PC-3 (cell line): ENCODE results near the gene ATN1. TPM values are rescaled to one million over a fixed set of nuclear protein-coding genes. Genes with fewer than 3 reads are reported as not detected.

Experiments
- ATAC-seq: fragments of 200-7000 bp; cut with Tn5 transposase; 2 replicates; pipeline ENCODE4 v1.9.1; 2020; ENCODE audit warnings: mild to moderate bottlenecking, moderate library complexity
- BruUV-seq: library from RNA; stranded (reverse); fragments of 400-500 nt; replicated peaks from 2 replicates; lab custom pipeline; 2021; lab: Mats Ljungman, UMichigan
- CTCF ChIA-PET: fragments of 300-600 bp; sonication (Branson Sonifier 250); formaldehyde crosslinking; loops from one replicate; lab custom pipeline; 2022; ENCODE audit warnings: antibody characterized with exemption; lab: Charles Lee
- POLR2A ChIA-PET: fragments of 300-600 bp; sonication (Branson Sonifier 250); formaldehyde crosslinking; loops from one replicate; lab custom pipeline; 2022; ENCODE audit warnings: antibody characterized with exemption; ENCODE audit not compliant: unreplicated experiment; lab: Charles Lee
- DNase-seq: peaks from one replicate; pipeline ENCODE4 v3.0.0-alpha.2; 2015
- H2AFZ ChIP-seq: fragments of 300-600 bp; sonication (generic); 2 replicates; pipeline ENCODE4 v1.6.0; 2016; ENCODE audit warnings: antibody characterized with exemption, low read length
- H3F3A ChIP-seq: fragments of 300-600 bp; sonication (generic); one replicate; pipeline ENCODE4 v1.6.0; 2017; ENCODE audit warnings: antibody characterized with exemption, low read length, control low read depth, mild to moderate bottlenecking; ENCODE audit not compliant: unreplicated experiment
- H3K27ac ChIP-seq: fragments of 300-600 bp; sonication (generic); 2 replicates; pipeline ENCODE4 v1.5.1; 2016; ENCODE audit warnings: mild to moderate bottlenecking, low read length
- H3K27me3 ChIP-seq: fragments of 300-600 bp; sonication (generic); 2 replicates; pipeline ENCODE4 v1.6.1; 2016; ENCODE audit warnings: low read length, mixed read lengths
- H3K36me3 ChIP-seq: fragments of 300-600 bp; sonication (generic); 2 replicates; pipeline ENCODE4 v1.6.1; 2016; ENCODE audit warnings: low read depth, mixed run types, low read length, mixed read lengths
- H3K4me1 ChIP-seq: fragments of 300-600 bp; sonication (generic); 2 replicates; pipeline ENCODE4 v1.5.1; 2016; ENCODE audit warnings: low read length; ENCODE audit not compliant: insufficient read depth
- H3K4me2 ChIP-seq: fragments of 300-600 bp; sonication (generic); 2 replicates; pipeline ENCODE4 v1.6.0; 2016; ENCODE audit warnings: low read length
- H3K4me3 ChIP-seq: fragments of 300-600 bp; sonication (generic); 2 replicates; pipeline ENCODE4 v1.5.1; 2016; ENCODE audit warnings: mild to moderate bottlenecking, low read length, mixed read lengths
- H3K79me2 ChIP-seq: fragments of 300-600 bp; sonication (generic); 2 replicates; pipeline ENCODE4 v1.6.1; 2017; ENCODE audit warnings: low read length, mixed read lengths
- H3K9ac ChIP-seq: fragments of 300-600 bp; sonication (generic); 2 replicates; pipeline ENCODE4 v1.6.0; 2016; ENCODE audit warnings: mild to moderate bottlenecking, low read length
- H3K9me2 ChIP-seq: fragments of 300-600 bp; sonication (generic); replicated peaks from 2 replicates; pipeline ENCODE4 v1.6.1; 2016; ENCODE audit warnings: mixed run types, low read length, mixed read lengths
- H3K9me3 ChIP-seq: fragments of 300-600 bp; sonication (generic); 2 replicates; pipeline ENCODE4 v1.6.1; 2016; ENCODE audit warnings: low read length, mixed read lengths
- H4K20me1 ChIP-seq: fragments of 300-600 bp; sonication (generic); 2 replicates; pipeline ENCODE4 v1.6.1; 2016; ENCODE audit warnings: low read length, mixed read lengths
- CTCF ChIP-seq: fragments of 300-600 bp; sonication (generic); conservative IDR thresholded peaks from 2 replicates; pipeline ENCODE4 v1.5.1; 2017; ENCODE audit warnings: antibody characterized with exemption, low read depth, mild to moderate bottlenecking, low read length
- EZH2 ChIP-seq: fragments of 300-600 bp; sonication (generic); IDR thresholded peaks from one replicate; pipeline ENCODE4 v1.6.1; 2017; ENCODE audit warnings: antibody characterized with exemption, mild to moderate bottlenecking, low read length; ENCODE audit not compliant: unreplicated experiment
- EZH2phosphoT487 ChIP-seq: fragments of 300-600 bp; sonication (generic); IDR thresholded peaks from 2 replicates; pipeline ENCODE4 v1.6.1; 2018; ENCODE audit warnings: mild to moderate bottlenecking, antibody characterized with exemption, low read length, borderline replicate concordance
- intact Hi-C: fragments of 100-400 bp; cut with micrococcal nuclease; formaldehyde crosslinking; loops from 2 replicates; pipeline ENCODE4 v1.9.0; 2023
- total RNA-seq: library from RNA; depleted of rRNA; stranded (reverse); fragments of >200 nt; gene quantifications from 2 replicates; pipeline ENCODE4 v1.2.3, GENCODE V29; 2014

ATN1 gene
- total RNA-seq, 1 experiment from 2014 or later, result 11.6 TPM

DNA sequence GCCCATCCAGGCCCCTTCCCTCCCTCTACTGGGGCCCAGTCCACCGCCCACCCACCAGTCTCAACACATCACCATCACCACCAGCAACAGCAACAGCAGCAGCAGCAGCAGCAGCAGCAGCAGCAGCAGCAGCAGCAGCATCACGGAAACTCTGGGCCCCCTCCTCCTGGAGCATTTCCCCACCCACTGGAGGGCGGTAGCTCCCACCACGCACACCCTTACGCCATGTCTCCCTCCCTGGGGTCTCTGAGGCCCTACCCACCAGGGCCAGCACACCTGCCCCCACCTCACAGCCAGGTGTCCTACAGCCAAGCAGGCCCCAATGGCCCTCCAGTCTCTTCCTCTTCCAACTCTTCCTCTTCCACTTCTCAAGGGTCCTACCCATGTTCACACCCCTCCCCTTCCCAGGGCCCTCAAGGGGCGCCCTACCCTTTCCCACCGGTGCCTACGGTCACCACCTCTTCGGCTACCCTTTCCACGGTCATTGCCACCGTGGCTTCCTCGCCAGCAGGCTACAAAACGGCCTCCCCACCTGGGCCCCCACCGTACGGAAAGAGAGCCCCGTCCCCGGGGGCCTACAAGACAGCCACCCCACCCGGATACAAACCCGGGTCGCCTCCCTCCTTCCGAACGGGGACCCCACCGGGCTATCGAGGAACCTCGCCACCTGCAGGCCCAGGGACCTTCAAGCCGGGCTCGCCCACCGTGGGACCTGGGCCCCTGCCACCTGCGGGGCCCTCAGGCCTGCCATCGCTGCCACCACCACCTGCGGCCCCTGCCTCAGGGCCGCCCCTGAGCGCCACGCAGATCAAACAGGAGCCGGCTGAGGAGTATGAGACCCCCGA, 9.1 kb downstream of the ATN1 start:
- Histone ChIP-seq H3K9me3 (no peaks in the 10 kb centered on the region), H3K9me2 (no peaks in the 10 kb centered on the region), H4K20me1 (no peaks in the 10 kb centered on the region), H3K4me2 (peak overlapping the region; percentile 86), H3K9ac (peak overlapping the region; percentile 80), H3K79me2 (peaks cover 12% of the 10 kb centered on the region), H3F3A (no peaks in the 10 kb centered on the region), H3K4me3 (peak overlapping the region; percentile 62; the same call in 1 of the 2 replicates), H3K4me1 (peaks cover 7% of the 10 kb centered on the region; the same call in 1 of the 2 replicates), H3K27ac (no peak overlapping the region), H3K27me3 (no peaks in the 10 kb centered on the region), H3K36me3 (peaks cover 4% of the 10 kb centered on the region; the same call in 1 of the 2 replicates), H2AFZ (no peak overlapping the region)
- no peak for ATAC-seq
- intact Hi-C loops, result no loop called here
- no peak for DNase-seq
- CTCF ChIA-PET, result interaction anchor here (1.0 kb wide), 1 partner anchor 12 kb away, joined by 6 read pairs; no protein-coding TSS in a partner anchor
- TF ChIP-seq EZH2, result no peak
- TF ChIP-seq CTCF, result no peak
- no peak for TF ChIP-seq EZH2phosphoT487
- TSS peak; percentile 28 for BruUV-seq
- POLR2A ChIA-PET, result interaction anchor here (0.5 kb wide), 1 partner anchor 41 kb away, joined by 6 read pairs; no protein-coding TSS in a partner anchor

- Histone ChIP-seq H3K4me3 (peak overlapping the region; percentile 62), H3K9ac (peak overlapping the region; percentile 80), H3K4me2 (peak overlapping the region; percentile 86), H3K79me2 (peaks cover 3% of the 10 kb centered on the region), H3K27ac (peak overlapping the region; percentile 31), H2AFZ (peak overlapping the region; percentile 61), H3K4me1 (peaks cover 7% of the 10 kb centered on the region; the same call in 1 of the 2 replicates), H3K27me3 (no peaks in the 10 kb centered on the region), H3K36me3 (peaks cover 4% of the 10 kb centered on the region; the same call in 1 of the 2 replicates), H4K20me1 (no peaks in the 10 kb centered on the region), H3K9me3 (no peaks in the 10 kb centered on the region), H3K9me2 (no peaks in the 10 kb centered on the region), H3F3A (no peaks in the 10 kb centered on the region)
- TF ChIP-seq CTCF (peak; percentile 76), EZH2 (no peak)
- peak; percentile 94 for DNase-seq
- ATAC-seq, result peak; percentile 92
- intact Hi-C loops, result no loop called here
- BruUV-seq, result no TSS peak
- ChIA-PET POLR2A (interaction anchor here (0.5 to 0.9 kb wide), 2 partner anchors 12 to 40 kb away, joined by 3 to 6 read pairs; no protein-coding TSS in a partner anchor), CTCF (interaction anchor here (0.6 to 1.0 kb wide), 2 partner anchors 9 to 13 kb away, joined by 3 to 6 read pairs; no protein-coding TSS in a partner anchor)
These were observed 10.0 kb downstream of the ATN1 start for GRCh38 chr12:6937481-6938352.
